Stimulated activated naive B cell treated with anti-CD40 and anti-IgM and Interleukin-4, amounts not matched to agents 10 μg/mL and 1 μg/mL and 100 μg/mL, for 72 hours (primary cell): Measurements from ENCODE around the gene TFDP1.

Experiments used
- ATAC-seq, 2 donors: fragments of 150-1000 bp; cut with Tn5 transposase; replicated peaks; 2 replicates each; pipeline ENCODE4 v1.10.0; 2021; ENCODE audit warnings: moderate library complexity in 1 of 2
- DNase-seq: peaks from one replicate; pipeline ENCODE4 v3.0.0; 2021
- H3K27ac Mint-ChIP-seq: one replicate; pipeline ENCODE4 v1.8.0; 2022; ENCODE audit warnings: mild to moderate bottlenecking, mixed read lengths
- H3K27me3 Mint-ChIP-seq, 2 donors: one replicate each; pipeline ENCODE4 v1.8.0; 2022; ENCODE audit warnings: mixed read lengths in 2 of 2
- H3K36me3 Mint-ChIP-seq, 2 donors: one replicate each; pipeline ENCODE4 v1.8.0; 2022; ENCODE audit warnings: mixed read lengths in 2 of 2, mild to moderate bottlenecking in 1 of 2
- H3K4me1 Mint-ChIP-seq, 2 donors: one replicate each; pipeline ENCODE4 v1.8.0; 2022; ENCODE audit warnings: mixed read lengths in 2 of 2, mild to moderate bottlenecking in 1 of 2
- H3K4me3 Mint-ChIP-seq, 2 donors: one replicate each; pipeline ENCODE4 v1.8.0; 2022; ENCODE audit warnings: mild to moderate bottlenecking in 2 of 2, mixed read lengths in 2 of 2, moderate library complexity in 1 of 2
- H3K9me3 Mint-ChIP-seq, 2 donors: one replicate each; pipeline ENCODE4 v1.8.0; 2022; ENCODE audit warnings: mixed read lengths in 2 of 2, mild to moderate bottlenecking in 1 of 2

The TFDP1 gene

DNA sequence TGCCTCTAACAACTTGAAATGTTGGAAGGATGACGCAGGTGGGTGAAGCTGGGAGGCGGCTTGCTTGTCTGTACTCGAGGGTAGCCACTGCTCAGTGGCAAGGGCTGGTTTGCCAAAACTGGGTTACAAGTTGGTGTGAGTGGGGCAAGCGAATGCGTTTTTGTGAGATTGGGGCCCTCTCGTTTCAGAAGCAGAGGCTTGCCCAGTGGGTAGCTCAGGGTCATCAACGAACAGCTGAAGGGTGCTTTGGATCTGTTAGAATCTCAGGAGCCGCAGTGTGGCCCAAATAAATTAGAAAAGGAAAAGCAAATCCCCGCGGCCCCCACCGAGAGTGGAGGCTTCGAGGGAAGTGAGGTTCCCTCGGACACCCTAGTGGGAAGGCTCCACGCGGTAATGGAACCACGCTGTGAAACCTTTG lies 66.2 kb downstream of the TFDP1 start:
- DNase-seq (no peak), ATAC-seq (no peak)
- Mint-ChIP-seq H3K27ac (no peak overlapping the region), H3K36me3 (peaks cover 16 to 19% of the 10 kb centered on the region in 2 donors), H3K27me3 (no peaks in the 10 kb centered on the region), H3K4me3 (no peak overlapping the region), H3K4me1 (peaks cover 4 to 15% of the 10 kb centered on the region in 2 donors), H3K9me3 (no peaks in the 10 kb centered on the region)

DNA sequence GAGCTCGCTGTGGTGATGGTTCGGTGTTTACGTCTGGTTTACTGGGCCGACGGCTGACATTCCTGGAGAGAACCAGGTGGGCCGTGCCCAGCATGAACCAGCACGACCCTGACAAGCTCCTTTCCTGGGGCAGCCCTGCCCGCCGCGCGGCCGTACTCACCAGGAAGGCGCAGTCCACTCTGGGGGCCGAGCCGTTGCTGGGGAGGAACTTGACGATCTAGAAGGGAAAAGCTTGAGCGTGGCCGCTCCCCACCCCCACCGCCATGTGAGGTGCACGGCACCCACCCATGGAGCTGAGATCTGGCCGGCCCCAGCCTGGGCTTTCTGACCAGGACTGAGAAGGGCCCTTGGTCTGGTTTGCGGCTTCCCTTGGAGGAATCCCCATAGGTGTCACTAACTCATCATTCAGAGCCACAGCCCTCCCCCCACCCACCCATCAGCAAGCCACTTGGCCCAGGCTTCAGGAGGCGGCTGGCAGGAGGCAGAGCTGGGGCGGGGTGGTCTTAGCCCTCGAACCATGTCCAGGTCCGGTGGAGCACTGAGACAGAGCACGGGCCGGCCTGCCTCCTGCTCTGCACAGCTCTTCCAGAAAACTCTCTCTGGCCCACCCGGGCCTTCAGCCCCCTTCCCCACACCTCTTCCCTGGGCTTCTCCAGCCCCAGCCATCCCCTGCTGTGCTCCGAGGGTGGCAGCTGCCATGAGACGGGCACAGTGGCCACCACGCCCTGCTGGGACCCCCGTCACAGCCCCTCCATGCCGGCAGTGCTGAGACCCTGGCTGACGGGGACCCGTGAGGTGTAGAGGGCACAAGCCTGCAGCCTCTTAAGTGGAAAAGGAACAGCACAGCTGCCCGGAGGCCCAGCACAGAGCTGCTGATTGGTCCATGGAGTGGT lies 67.2 kb downstream of the TFDP1 start:
- Mint-ChIP-seq H3K27ac (no peak overlapping the region), H3K36me3 (peaks cover 11 to 15% of the 10 kb centered on the region in 2 donors), H3K9me3 (no peaks in the 10 kb centered on the region), H3K27me3 (no peaks in the 10 kb centered on the region), H3K4me3 (no peak overlapping the region), H3K4me1 (peaks cover 1 to 9% of the 10 kb centered on the region in 2 donors)
- ATAC-seq = no peak
- no peak for DNase-seq

DNA sequence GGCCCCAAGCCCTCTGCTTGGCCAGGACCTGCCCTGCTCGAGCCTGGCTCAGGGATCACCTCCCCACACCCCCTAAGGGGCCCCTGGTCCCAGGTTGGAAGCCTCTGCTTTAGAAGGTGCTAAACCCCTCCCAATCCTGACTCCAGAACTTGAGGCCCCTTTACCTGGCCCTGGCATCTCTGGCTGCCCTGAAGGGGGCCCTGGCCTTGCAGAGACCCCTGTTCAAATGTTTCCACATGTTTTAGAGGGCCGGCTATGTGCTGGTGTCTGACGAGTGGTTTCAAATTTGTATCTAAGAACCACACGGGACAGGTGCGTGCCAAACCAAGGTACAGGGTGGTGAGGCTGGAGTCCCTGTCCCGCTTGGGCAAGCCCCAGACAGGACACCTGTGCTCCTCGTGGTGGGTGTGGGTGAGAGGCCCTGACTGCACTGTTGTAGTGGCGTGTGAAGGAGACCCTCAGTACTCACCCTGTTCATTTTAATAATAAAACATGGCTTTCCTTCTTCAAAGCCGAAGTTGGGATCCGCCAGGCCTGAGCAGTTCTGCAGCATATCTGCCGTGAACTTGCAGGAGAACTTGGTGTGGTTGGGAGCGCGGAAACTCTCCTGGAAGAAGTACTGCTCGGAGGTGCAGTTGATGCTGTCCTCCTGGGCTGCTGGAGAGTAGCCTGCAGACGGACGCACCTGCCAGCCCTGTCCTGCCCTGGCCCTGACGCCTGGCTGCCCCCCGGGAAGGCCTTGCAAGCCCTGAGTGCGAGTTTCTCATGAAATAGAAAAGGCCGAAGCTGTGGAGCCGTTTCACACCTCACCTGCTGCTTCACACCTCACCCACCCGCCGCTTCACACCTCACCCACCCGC lies 68.1 kb downstream of the TFDP1 start:
- Mint-ChIP-seq H3K27ac (no peak overlapping the region), H3K27me3 (no peaks in the 10 kb centered on the region)
- no peak for DNase-seq

DNA sequence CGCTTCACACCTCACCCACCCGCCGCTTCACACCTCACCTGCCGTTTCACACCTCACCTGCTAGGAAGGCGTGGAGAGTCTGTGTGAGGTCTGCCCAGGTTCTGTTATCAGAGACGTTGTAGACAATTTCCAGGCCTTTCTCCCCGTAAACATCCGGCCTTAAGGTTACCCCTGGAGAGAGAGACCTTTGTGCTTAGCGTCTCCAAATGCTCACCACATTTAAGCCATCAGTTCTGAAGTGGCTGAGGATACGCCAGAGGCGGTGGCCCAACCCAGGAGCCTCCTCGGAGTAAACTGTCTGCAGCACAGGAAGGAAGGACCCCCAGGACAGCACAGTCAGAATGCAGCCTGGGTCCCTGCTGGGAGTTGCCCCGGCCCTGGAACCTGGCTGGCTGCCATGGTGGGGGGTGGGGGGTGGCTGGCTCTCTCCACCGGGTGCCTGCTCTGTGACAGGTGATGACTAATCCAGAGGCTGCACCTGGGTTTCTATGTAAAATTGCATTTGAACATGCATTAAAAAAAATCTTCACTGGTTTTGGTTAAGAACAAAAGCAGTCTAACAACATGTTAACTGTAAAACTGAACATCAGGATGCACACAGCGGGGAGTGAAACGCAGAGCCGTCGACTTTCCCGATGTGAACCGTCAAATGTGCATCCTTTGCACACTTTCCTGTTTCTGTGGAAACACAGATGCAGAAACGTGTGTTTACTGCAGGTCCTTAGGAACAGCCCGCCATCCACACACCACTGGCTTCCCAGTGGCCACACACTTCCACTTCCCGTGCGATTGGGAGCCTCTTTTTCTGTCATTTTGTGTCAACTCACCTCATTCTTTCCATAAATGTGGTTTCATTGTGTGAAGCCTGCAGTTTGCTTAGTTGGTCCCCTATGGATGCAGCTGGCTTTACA lies 69.0 kb downstream of the TFDP1 start:
- ATAC-seq (peak in 1 of 2 donors; percentile 22), DNase-seq (no peak)
- Mint-ChIP-seq H3K27me3 (no peaks in the 10 kb centered on the region), H3K27ac (no peak overlapping the region), H3K4me3 (no peak overlapping the region), H3K9me3 (no peaks in the 10 kb centered on the region), H3K4me1 (no peaks in the 10 kb centered on the region), H3K36me3 (peaks cover under 1 to 8% of the 10 kb centered on the region in 2 donors)

More for the DNA sequence above, 68.1 kb downstream of the TFDP1 start:
- no peaks in the 10 kb centered on the region for H3K9me3 Mint-ChIP-seq
- no peaks in the 10 kb centered on the region for H3K4me1 Mint-ChIP-seq
- peaks cover 10 to 15% of the 10 kb centered on the region in 2 donors for H3K36me3 Mint-ChIP-seq
- peak in 1 of 2 donors; percentile 21 for ATAC-seq
- H3K4me3 Mint-ChIP-seq = no peak overlapping the region

DNA sequence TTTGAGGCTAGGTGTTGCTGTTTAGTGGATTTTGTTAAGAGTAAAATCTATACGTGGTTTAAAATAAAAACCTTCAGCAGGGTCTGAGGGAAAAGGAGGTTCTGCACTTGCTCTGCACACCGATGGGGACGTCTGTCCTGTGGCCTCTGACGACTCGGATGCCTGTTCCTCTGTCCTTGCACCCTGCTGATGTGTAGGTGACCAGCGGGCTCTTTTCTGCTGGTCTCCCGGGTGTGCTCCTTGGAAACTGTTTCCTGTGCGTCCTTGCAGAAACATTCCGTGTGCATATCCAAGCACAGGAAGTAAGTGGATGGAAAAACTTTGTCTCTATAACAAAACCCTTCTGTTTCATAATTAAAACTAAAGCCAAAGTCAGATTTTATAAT lies 69.6 kb downstream of the TFDP1 start:
- DNase-seq (no peak), ATAC-seq (no peak)
- Mint-ChIP-seq H3K27ac (no peak overlapping the region), H3K9me3 (no peaks in the 10 kb centered on the region), H3K4me1 (no peaks in the 10 kb centered on the region), H3K36me3 (peaks cover 0 to 7% of the 10 kb centered on the region in 2 donors), H3K27me3 (no peaks in the 10 kb centered on the region), H3K4me3 (no peak overlapping the region)

DNA sequence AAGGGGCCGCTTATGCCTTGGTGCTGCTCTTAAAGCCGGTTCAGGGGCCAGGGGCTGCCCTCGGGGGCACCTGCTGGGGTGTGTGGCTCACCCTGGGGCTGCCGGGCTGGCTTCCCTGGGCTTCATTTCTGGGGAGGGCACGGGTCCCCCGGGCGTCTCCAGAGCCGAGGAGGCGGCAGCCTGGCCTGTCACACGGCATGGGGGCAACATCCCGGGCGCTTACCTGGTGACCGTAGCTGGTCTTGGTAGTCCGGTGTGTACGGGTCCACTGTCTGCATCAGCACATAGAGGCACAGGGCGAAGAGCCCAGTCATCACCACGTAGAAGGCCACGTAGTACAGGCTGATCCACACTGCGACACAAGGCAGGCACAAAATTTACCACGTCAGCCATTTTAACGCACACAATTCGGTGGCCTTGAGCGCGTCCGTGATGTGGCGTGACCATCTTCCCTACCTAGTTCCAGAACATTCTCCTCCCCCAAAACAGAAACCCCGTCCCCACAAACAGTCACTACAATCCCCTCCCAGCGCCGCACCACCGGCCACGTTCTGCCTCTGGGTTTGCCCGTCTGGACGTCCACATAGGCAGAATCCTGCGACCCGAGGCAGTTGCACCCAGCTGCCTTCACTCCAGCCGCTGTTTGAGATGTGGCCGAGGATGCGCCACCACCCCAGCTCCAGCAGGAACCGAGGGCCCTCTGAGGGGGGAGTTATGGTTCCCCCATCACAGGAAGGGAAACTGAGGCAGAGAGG lies 70.2 kb downstream of the TFDP1 start:
- H3K27me3 Mint-ChIP-seq = no peaks in the 10 kb centered on the region
- DNase-seq (no peak), ATAC-seq (no peak)
- H3K27ac Mint-ChIP-seq = no peak overlapping the region
- no peaks in the 10 kb centered on the region for H3K4me1 Mint-ChIP-seq
- H3K4me3 Mint-ChIP-seq = no peak overlapping the region
- H3K36me3 Mint-ChIP-seq = peaks cover 0 to 5% of the 10 kb centered on the region in 2 donors
- H3K9me3 Mint-ChIP-seq = no peaks in the 10 kb centered on the region

DNA sequence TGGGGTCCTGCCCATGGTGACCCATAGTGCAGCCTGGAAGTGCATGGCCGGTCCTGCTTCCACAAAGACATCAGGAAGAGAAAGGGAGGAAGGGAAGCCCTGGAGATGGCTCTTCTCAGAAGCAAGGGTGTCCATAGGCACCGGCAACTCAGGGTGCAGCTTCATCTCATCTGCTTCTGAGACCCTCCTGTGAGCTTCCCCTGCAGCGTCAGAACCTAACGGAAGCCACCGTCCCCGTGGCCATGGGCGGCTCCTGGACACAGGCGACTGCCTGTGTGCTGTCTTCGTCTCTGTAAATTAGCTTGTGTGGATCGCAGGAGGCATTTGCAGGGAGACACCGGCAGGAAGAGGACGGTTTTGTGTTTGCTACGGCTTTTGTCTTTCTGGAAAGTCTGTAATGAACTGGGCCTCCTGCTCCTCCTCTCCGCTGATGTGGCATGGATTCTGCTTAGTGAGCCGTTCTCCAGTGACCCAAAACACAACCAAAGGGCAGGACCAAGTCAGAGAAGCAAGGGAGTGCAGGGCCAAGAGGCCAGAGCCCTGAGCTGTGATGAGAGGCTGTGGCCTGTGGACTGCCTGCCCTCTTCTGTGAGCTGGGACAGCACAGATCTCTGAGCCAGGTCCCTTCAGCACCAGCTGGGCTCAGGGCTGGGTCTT lies 70.9 kb downstream of the TFDP1 start:
- DNase-seq (no peak), ATAC-seq (no peak)
- Mint-ChIP-seq H3K9me3 (peaks cover 0 to 2% of the 10 kb centered on the region in 2 donors), H3K36me3 (peaks cover 0 to 2% of the 10 kb centered on the region in 2 donors), H3K4me1 (no peaks in the 10 kb centered on the region), H3K4me3 (no peak overlapping the region), H3K27ac (no peak overlapping the region), H3K27me3 (peaks cover 0 to 3% of the 10 kb centered on the region in 2 donors)

DNA sequence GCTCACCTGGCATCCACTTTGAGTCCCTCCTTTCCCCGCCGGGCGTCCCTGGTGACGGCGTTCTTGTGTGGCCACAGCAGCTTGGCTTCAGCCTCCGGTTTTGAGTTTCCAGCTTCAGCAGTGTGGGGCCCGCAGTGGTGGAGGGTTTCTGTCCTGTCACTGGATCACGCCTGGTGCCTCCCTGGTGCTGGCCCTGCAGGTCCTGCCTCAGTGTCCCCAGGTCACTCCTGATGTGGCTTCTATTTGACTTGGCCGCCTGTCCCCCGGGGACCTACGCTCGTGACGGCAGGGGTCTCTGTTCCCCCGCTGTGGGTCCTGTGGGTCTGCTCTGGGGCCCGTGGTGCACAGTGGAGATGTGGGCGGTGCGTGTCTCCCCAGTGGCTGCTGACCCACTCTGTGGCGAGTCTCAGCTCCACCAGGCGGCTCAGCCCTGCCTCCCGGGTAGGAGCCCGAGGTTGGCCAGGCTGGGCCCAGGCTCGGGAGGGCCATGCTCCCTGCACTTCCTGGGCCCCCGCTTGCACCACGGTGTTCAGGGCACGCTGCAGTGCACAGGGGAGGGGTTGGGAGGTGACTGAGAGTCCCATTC lies 71.5 kb downstream of the TFDP1 start:
- ATAC-seq (no peak), DNase-seq (no peak)
- no peaks in the 10 kb centered on the region for H3K4me1 Mint-ChIP-seq
- peaks cover 6% of the 10 kb centered on the region in 2 donors for H3K9me3 Mint-ChIP-seq
- no peak overlapping the region for H3K27ac Mint-ChIP-seq
- no peak overlapping the region for H3K4me3 Mint-ChIP-seq
- peaks cover 0 to 5% of the 10 kb centered on the region in 2 donors for H3K36me3 Mint-ChIP-seq
- peaks cover 0 to 3% of the 10 kb centered on the region in 2 donors for H3K27me3 Mint-ChIP-seq

DNA sequence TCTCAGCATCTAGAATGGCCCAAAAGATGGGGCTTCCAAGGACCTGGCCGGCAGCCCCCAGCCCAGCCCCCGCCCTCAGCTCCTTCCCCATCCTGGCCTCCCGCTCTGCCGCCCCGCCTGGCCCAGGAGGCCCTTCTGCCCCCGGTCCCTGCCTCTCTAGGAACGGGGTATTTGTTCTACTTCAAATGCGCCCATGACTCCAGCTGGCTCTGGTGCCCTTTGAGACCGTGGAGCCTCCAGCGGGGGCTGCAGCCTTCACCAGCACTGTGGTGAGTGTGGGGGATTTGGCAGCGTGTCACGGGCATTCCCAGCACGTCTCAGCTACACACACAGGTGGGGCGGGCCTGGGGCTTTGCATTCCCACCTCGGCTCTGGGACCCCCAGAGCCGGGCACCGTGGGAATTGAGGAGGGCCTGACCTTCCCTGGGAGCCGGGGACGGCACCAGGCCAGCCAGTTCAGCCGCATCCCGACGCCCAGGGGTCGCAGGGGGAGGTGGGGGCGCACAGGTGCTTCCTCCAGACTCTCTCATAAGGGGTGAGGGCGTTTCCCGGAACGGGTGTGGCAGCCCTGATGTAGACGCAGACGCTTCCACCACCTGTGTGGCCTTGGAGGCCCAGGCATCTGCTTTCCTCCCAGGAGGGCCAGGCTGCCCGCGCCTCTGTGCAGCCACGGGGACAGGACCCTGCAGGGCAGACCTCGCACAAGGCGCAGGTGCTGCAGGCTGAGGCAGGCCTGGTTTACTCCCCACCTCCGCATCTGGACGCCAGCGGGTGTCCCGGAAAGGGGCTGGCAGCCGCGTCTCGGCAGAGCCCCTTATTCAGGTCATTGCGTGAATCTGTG lies 72.5 kb downstream of the TFDP1 start:
- no peak overlapping the region for H3K4me3 Mint-ChIP-seq
- peaks cover 0 to 3% of the 10 kb centered on the region in 2 donors for H3K27me3 Mint-ChIP-seq
- no peak overlapping the region for H3K27ac Mint-ChIP-seq
- DNase-seq (no peak), ATAC-seq (no peak)
- peaks cover 0 to 6% of the 10 kb centered on the region in 2 donors for H3K36me3 Mint-ChIP-seq
- no peaks in the 10 kb centered on the region for H3K4me1 Mint-ChIP-seq
- H3K9me3 Mint-ChIP-seq = peaks cover 10 to 13% of the 10 kb centered on the region in 2 donors

DNA sequence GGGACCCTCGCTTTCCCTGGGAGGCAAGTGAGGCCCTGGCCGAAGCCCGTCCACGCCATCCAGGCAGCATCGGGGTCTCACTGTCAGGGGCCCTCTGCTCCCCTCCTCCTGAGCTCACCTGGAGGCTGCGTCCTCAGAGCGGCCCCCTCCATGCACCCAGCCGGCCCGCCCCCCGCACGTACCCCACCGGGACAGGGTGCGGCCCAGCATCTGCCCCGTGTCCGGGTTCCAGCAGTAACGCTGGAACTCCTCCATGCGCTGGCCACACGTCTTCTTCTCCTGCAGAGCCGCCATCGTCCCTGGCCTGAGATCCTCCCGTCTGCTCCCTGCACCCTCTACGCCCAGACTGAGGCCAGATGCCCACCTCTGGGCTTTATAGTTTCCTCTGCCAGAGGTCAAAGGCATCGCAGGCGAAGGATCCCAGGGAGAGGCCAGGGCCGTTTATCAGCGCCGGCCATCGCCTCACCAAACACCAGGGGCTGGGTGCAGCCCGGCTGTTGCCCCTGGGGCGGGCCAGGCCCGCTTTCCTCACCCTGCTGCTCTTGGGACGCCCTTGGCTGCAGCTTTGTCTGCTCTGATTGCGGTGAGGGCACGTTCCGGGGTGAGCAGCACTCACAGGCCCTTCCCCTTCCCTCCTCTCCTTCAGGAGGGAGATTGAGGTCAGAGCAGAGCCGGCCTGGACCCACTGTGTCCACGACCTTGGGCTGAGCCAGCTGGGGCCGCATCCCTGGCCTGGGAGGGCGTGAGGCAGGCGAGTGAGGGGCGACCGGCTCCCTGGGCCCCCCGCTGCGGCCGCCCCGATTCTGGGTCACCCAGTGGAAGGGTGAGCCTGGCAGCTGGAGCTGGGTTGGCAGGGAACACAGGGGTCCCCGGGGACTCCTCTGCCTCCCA lies 73.5 kb downstream of the TFDP1 start, which contains the start of gene ATP4B:
Gene ATP4B (minus strand): TSS at position 348 of the 891 bp plus-strand sequence. CDS start 54 bp downstream, at position 294.
- peaks cover 10 to 16% of the 10 kb centered on the region in 2 donors for H3K9me3 Mint-ChIP-seq
- H3K4me1 Mint-ChIP-seq = no peaks in the 10 kb centered on the region
- peaks cover 0 to 6% of the 10 kb centered on the region in 2 donors for H3K36me3 Mint-ChIP-seq
- ATAC-seq (no peak), DNase-seq (no peak)
- H3K4me3 Mint-ChIP-seq = no peak within 1 kb of the TSS
- peaks cover 2 to 3% of the 10 kb centered on the region in 2 donors for H3K27me3 Mint-ChIP-seq
- H3K27ac Mint-ChIP-seq = no peak within 1 kb of the TSS

DNA sequence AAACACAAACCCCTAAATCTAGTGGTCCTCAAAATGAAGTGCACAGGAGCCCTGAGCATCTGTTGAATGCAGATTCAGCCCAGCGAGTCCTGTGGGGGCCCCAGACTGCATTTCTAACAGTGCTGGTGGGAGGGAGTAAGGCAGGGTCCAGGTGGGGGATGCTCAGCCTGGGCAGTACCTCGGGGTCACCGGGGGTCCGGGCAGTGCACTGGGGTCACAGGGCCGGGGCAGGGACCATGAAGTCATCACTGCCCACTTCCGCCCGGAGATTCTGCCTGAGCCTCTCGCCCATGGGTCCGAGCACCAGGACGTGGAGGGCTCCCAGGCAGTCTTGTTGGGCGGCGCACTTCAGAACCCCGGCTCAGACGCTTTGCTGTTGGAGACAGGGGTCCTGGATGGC lies 74.3 kb downstream of the TFDP1 start:
- no peaks in the 10 kb centered on the region for H3K4me1 Mint-ChIP-seq
- H3K9me3 Mint-ChIP-seq = peaks cover 10 to 16% of the 10 kb centered on the region in 2 donors
- no peak for ATAC-seq
- H3K36me3 Mint-ChIP-seq = peaks cover 0 to 6% of the 10 kb centered on the region in 2 donors
- DNase-seq = no peak
- no peak overlapping the region for H3K27ac Mint-ChIP-seq
- peaks cover 3 to 9% of the 10 kb centered on the region in 2 donors for H3K27me3 Mint-ChIP-seq
- H3K4me3 Mint-ChIP-seq = no peak overlapping the region
